IPS-18a (cell line): Measurements from ENCODE around the gene STXBP4.

Experiments used
- H3K27ac ChIP-seq: one replicate; pipeline ENCODE4 v1.5.1; 2013; ENCODE audit warnings: low read length
- H3K27me3 ChIP-seq: one replicate; pipeline ENCODE4 v1.6.1; 2013; ENCODE audit warnings: mild to moderate bottlenecking, low read length; ENCODE audit not compliant: control insufficient read depth, insufficient read depth
- H3K36me3 ChIP-seq: one replicate; pipeline ENCODE4 v1.6.1; 2013; ENCODE audit warnings: low read depth, low read length; ENCODE audit not compliant: control insufficient read depth
- H3K4me1 ChIP-seq: one replicate; pipeline ENCODE4 v1.6.1; 2013; ENCODE audit warnings: low read depth, low read length; ENCODE audit not compliant: control insufficient read depth
- H3K4me3 ChIP-seq: one replicate; pipeline ENCODE4 v1.5.1; 2013; ENCODE audit warnings: low read length
- H3K9ac ChIP-seq: one replicate; pipeline ENCODE4 v1.6.1; 2013; ENCODE audit warnings: mild to moderate bottlenecking, low read length, moderate library complexity
- H3K9me3 ChIP-seq: one replicate; pipeline ENCODE4 v1.6.1; 2013; ENCODE audit warnings: low read depth, low read length; ENCODE audit not compliant: control insufficient read depth

Gene STXBP4

GRCh38 chr17:55177159-55177854 lies 208.7 kb downstream of the STXBP4 start:
- H3K4me1 ChIP-seq: no peaks in the 10 kb centered on the region
- H3K9me3 ChIP-seq: peaks cover 8% of the 10 kb centered on the region
- H3K27ac ChIP-seq: no peak overlapping the region
- no peaks in the 10 kb centered on the region for H3K36me3 ChIP-seq
- no peak overlapping the region for H3K9ac ChIP-seq
- H3K27me3 ChIP-seq: no peaks in the 10 kb centered on the region
- no peak overlapping the region for H3K4me3 ChIP-seq

- no peak overlapping the region for H3K27ac ChIP-seq
- H3K27me3 ChIP-seq: no peaks in the 10 kb centered on the region
- H3K4me3 ChIP-seq: no peak overlapping the region
- H3K36me3 ChIP-seq: no peaks in the 10 kb centered on the region
- H3K9ac ChIP-seq: no peak overlapping the region
- no peaks in the 10 kb centered on the region for H3K4me1 ChIP-seq
- peaks cover 8% of the 10 kb centered on the region for H3K9me3 ChIP-seq
These were observed 209.3 kb downstream of the STXBP4 start for GRCh38 chr17:55177855-55178217.

- H3K27ac ChIP-seq: no peak overlapping the region
- no peaks in the 10 kb centered on the region for H3K4me1 ChIP-seq
- H3K36me3 ChIP-seq: no peaks in the 10 kb centered on the region
- no peak overlapping the region for H3K4me3 ChIP-seq
- no peaks in the 10 kb centered on the region for H3K27me3 ChIP-seq
- no peak overlapping the region for H3K9ac ChIP-seq
- H3K9me3 ChIP-seq: no peaks in the 10 kb centered on the region
These were observed 218.6 kb downstream of the STXBP4 start for GRCh38 chr17:55186937-55187770.

GRCh38 chr17:55190748-55191147 lies 222.2 kb downstream of the STXBP4 start:
- no peaks in the 10 kb centered on the region for H3K36me3 ChIP-seq
- no peaks in the 10 kb centered on the region for H3K9me3 ChIP-seq
- H3K9ac ChIP-seq: no peak overlapping the region
- no peaks in the 10 kb centered on the region for H3K27me3 ChIP-seq
- no peak overlapping the region for H3K4me3 ChIP-seq
- no peaks in the 10 kb centered on the region for H3K4me1 ChIP-seq
- H3K27ac ChIP-seq: no peak overlapping the region

DNA sequence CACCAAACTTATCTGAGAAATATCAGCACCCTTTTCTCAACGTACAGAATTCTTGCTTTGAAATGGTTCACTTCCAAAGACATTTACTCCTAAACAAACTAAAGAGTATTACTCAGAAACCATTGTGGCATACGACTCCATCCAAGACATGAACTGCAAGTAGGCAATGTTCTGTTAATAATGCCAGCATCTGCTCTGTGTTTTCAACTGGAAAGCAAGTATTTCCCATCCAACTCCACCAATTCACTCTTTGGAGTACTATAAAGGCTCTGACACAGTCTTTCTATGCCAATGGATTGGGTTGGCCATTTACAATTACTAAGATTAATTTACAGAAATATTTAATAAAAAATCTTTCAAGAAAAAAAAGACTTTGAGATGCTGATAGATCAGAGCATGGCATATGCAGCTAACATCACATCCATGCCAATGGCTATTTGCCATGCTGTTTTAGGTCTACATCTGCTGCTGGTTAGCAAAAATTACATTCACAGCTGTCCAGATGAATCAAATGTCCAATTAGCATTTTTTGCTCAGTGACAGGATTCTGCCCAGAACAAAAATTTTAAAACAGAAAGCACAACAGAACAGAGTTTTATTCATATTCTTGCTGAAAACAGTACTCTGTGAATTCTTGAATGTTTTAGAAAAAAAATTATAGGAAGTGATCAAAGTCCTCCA lies 230.3 kb downstream of the STXBP4 start:
- no peaks in the 10 kb centered on the region for H3K27me3 ChIP-seq
- H3K27ac ChIP-seq: no peak overlapping the region
- no peaks in the 10 kb centered on the region for H3K9me3 ChIP-seq
- H3K4me3 ChIP-seq: no peak overlapping the region
- no peak overlapping the region for H3K9ac ChIP-seq
- H3K4me1 ChIP-seq: peaks cover 5% of the 10 kb centered on the region
- no peaks in the 10 kb centered on the region for H3K36me3 ChIP-seq

- H3K27me3 ChIP-seq: no peaks in the 10 kb centered on the region
- no peak overlapping the region for H3K27ac ChIP-seq
- H3K4me1 ChIP-seq: peaks cover 5% of the 10 kb centered on the region
- no peak overlapping the region for H3K4me3 ChIP-seq
- H3K36me3 ChIP-seq: no peaks in the 10 kb centered on the region
- H3K9me3 ChIP-seq: peaks cover 5% of the 10 kb centered on the region
- no peak overlapping the region for H3K9ac ChIP-seq
These were observed 232.3 kb downstream of the STXBP4 start for GRCh38 chr17:55200904-55201303.

- no peaks in the 10 kb centered on the region for H3K27me3 ChIP-seq
- H3K9me3 ChIP-seq: peaks cover 5% of the 10 kb centered on the region
- H3K36me3 ChIP-seq: no peaks in the 10 kb centered on the region
- no peak overlapping the region for H3K4me3 ChIP-seq
- H3K4me1 ChIP-seq: peaks cover 5% of the 10 kb centered on the region
- H3K27ac ChIP-seq: no peak overlapping the region
- no peak overlapping the region for H3K9ac ChIP-seq
These were observed 232.9 kb downstream of the STXBP4 start for GRCh38 chr17:55201308-55201932.

DNA sequence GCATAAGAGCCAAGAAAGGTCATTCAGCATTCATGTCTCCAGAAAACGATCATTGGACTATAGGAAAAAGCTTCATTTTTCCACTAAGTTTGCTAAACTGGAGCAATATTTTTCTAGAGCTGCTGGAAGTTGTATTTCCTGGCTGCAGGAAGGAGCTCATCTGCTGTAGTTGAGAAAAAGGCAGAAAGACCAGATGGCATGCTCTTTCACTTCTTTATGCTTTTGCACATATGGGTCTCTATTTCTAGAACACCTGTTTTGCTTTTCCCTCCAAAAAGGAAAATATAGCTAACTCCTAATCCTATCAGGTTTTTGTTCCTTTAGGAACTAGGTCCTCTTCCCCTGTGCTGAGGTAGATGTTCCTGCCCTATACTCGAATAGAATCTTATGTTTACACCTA lies 234.3 kb downstream of the STXBP4 start:
- peaks cover 5% of the 10 kb centered on the region for H3K9me3 ChIP-seq
- no peak overlapping the region for H3K4me3 ChIP-seq
- no peak overlapping the region for H3K27ac ChIP-seq
- H3K9ac ChIP-seq: no peak overlapping the region
- peaks cover 5% of the 10 kb centered on the region for H3K4me1 ChIP-seq
- H3K36me3 ChIP-seq: no peaks in the 10 kb centered on the region
- no peaks in the 10 kb centered on the region for H3K27me3 ChIP-seq

DNA sequence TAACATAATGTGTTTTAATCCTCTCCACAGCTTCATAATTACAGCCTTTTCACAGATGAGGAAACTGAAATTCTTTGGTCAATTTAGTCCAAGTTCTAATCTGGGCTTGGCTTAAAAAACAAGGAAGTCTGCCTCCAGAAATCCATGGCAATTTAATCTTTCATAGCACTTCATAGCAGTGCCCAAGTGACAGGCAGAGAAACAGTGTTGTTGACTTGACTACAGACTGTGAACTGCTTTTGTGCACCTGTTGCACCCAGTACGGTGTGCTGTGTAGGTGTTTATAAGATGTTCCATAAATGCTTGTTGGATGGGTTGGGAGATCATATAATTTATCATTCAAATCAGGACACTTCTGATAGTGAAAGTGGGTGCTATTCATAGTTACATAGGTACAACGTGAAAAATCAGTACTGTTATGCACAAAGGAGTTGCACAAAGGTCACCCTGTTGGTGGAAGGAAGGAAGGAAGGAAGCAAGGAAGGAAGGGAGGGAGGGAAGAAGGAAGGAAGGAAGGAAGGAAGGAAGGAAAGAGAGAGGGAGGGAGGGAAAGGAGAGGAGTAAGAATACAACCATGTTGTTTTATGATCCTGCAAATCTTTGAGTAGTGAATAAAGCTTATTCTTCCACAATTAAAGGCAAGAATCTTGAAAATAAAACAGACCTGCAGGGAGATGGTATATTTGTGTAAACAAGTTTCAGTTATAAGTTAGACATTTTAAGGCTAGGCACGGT lies 239.7 kb downstream of the STXBP4 start:
- no peak overlapping the region for H3K9ac ChIP-seq
- H3K27ac ChIP-seq: no peak overlapping the region
- no peaks in the 10 kb centered on the region for H3K27me3 ChIP-seq
- no peak overlapping the region for H3K4me3 ChIP-seq
- peaks cover 5% of the 10 kb centered on the region for H3K9me3 ChIP-seq
- H3K36me3 ChIP-seq: no peaks in the 10 kb centered on the region
- H3K4me1 ChIP-seq: no peaks in the 10 kb centered on the region

DNA sequence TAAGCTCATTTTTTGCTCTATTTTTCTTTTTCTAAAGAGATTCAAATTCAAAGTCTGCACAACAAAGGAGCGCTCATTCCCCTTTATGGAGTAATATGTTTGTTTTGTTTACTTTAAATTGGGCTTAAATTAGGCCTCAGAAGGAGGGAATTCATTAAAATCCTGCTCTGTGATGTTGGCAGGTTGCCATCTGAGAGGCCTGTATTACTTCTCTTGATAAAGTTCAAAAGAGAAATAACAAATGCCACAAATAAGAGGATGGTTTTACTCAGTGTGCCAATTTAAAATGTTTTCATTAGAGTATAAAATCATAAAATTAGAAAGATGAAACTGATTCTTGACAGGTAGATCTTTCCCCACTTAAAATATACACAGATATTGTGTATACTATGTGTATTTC lies 241.7 kb downstream of the STXBP4 start:
- H3K4me1 ChIP-seq: no peaks in the 10 kb centered on the region
- no peak overlapping the region for H3K27ac ChIP-seq
- no peaks in the 10 kb centered on the region for H3K36me3 ChIP-seq
- no peaks in the 10 kb centered on the region for H3K9me3 ChIP-seq
- H3K4me3 ChIP-seq: no peak overlapping the region
- no peak overlapping the region for H3K9ac ChIP-seq
- H3K27me3 ChIP-seq: no peaks in the 10 kb centered on the region

DNA sequence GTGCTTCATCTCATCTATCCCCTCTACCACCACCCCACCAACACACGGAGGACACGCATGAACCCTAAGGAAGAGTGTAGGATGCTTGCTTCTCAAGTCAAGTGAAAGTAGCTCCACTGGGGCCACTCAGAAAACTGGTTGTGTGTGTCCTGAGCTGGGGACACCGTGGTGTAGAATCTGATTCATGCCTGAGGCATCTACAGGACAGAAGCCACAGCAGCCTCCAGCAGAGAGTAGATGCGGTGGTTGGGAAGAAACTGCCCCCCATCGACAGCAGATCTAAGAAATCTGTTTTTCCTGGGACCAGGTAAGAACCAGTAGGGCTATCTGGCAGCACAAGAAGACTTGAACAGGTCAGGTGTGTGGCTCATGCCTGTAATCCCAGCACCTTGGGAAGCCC lies 244.3 kb downstream of the STXBP4 start:
- Histone ChIP-seq H3K4me3 (no peak overlapping the region), H3K4me1 (no peaks in the 10 kb centered on the region), H3K27ac (no peak overlapping the region), H3K9ac (no peak overlapping the region), H3K36me3 (no peaks in the 10 kb centered on the region), H3K27me3 (no peaks in the 10 kb centered on the region), H3K9me3 (no peaks in the 10 kb centered on the region)
